GM18873 (cell line): ENCODE data around the gene DDAH1.

Experiments
- ATAC-seq: cut with Tn5 transposase; IDR thresholded peaks from one replicate; pipeline ENCODE4 v1.9.1; 2021; ENCODE audit warnings: mild to moderate bottlenecking, moderate library complexity, moderate number of reproducible peaks; ENCODE audit not compliant: unreplicated experiment, low FRiP score

Gene DDAH1

DNA sequence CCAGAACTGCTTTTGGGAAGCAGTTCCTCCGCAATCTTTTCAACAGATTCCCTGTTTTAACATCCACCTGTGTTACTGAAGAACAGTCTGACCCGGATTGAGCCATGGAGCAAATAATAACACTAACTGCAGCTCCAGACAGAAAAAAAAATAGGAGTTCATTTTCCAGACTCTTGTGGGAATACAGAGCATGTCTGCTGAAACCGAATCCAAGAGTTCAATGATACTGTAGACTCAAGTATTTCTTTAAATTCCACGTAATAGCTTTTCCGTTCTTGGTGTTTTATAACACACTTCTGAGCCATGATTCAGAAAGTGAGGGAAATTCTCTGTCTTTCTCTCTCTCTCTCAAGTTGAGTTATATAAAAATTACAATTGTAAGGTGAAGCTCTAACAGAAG, 60.6 kb downstream of the DDAH1 start:
- ATAC-seq = no peak

DNA sequence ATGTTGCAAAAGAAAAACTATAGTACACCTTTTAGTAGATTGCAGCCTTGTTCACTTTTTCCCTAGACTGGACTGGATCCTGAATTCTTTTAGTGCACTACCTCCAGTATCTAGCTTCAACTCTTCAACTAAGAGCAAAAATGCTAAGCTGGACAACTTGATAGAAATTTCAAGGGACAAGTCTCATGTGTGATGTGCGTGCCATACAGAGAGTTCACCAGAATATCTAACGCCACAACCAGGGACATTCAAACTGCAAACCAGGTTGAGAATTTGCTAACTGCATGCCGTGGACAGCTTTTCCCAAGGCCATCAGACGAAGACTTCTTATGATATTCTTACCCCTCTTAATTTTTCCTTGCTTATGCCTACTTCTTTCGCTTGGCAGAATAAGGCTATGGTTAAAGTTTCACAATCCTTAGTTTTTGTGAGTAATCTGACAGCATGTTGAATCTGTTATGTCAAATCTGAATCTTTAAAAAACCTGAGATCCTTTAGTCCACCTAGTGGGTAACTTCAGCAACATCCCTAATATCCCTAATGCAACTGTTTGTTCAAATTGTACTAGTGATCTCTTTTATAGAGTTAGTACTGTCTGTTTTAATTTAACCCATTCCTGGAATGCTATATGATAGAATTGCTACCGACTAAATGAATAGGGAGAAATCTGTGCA, 66.4 kb downstream of the DDAH1 start:
- no peak for ATAC-seq

DNA sequence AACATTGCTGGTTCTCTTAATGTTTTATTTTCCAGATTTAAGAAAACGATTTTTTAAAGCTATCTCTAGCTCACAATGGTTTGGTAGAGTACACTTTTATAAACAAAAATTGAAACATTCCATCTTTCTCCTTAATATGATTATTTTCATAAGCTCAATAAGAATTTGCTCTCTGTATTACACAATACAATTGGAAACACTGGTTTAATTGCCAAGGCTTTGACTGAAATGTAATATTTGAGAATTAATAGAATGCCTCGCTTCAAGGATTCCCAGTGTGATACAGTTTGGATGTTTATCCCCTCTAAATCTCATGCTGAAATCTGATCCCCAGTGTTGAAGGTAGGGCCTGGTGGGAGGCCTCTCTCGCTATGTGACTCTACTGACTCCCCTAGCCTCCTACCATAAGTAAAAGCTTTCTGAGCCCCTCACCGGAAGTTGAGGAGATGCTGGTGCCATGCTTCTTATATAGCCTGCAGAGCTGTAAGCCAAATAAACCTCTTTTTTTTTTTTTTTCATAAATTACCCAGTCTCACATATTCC, 67.4 kb downstream of the DDAH1 start:
- no peak for ATAC-seq

DNA sequence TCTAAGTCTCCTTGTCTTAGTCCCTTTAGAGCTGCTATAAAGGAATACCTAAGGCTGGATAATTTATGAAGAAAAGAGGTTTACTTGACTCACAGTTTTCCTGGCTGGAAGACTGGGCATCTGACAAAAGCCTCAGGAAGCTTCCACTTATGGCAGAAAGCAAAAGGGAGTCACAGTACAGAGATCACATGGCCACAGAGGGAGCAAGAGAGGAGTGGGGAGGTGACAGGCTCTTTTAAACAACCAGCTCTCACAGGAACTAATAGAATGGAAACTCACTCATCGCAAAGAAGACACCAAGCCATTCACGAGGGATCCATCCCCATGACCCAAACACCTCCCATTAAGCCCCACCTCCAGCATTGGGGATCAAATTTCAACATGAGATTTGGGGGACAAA, 68.8 kb downstream of the DDAH1 start:
- ATAC-seq = no peak

DNA sequence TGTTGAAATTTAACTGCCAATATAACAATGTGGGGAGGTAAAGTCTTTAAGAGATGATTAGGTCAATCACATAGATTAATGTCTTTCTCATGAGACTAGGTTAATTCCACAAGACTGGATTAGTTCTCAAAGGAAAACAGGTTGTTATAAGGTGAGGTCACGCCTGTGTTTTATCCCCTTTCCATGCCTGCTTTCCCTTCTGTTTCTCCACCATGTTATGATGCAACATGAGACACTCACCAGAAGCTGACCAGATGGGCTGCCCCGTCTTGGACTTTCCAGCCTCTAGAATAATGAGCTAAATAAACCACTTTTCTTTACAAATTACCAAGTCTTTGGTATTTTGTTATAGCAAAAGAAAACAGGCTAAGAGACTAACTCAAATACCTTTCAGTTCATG, 70.8 kb downstream of the DDAH1 start:
- ATAC-seq = no peak

DNA sequence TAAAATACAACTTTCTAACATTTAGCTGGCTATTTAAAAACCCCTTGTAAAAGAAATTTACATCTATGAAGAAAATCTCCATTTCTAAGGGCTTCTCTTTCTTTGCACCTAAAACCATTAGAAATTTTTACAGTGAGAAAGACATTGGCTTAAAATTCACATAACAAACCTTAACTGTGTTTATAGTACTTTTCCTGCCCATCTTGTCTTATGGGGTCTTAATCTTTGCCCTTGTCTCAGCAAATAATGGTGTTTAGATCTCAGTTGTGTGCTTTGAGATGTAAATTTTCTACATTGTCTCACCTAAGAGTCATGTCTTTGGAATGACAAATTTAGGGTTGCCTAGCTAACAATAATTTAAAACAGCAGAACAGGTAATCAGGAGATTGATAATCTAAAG, 71.5 kb downstream of the DDAH1 start:
- ATAC-seq = no peak

DNA sequence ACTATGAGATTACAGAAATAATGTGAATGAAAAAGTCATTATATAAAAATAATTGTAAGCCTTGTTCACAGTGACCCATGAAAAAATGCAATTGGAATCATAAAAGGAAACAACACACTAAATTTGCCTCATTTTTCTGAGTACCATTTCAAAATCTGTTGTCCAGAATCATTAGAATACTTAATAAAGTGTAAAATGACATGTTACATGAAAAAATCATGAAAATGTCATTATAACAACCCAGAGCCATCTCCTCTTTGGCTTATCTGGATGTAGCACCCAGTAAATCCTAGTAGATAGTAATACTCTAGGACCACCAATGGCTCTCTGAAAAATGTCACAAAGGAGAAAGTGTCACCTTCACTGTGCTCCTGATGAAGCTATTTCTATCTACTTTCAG, 76.5 kb downstream of the DDAH1 start:
- no peak for ATAC-seq

DNA sequence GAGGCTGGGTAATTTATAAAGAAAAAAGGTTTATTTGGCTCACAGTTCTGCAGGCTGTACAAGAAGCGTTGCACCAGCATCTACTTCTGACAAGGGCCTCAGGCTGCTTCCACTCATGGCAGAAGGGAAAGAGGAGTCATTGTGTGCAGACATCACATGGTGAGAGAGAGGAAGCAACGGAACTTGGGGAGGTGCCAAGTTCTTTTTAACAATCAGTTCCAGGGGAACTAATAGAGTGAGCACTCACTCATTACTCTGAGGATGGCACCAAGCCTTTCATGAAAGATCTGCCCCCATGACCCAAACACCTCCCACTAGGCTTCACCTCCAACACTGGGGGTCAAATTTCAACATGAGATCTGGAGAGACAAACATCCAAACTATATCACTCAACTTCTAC, 77.2 kb downstream of the DDAH1 start:
- no peak for ATAC-seq

DNA sequence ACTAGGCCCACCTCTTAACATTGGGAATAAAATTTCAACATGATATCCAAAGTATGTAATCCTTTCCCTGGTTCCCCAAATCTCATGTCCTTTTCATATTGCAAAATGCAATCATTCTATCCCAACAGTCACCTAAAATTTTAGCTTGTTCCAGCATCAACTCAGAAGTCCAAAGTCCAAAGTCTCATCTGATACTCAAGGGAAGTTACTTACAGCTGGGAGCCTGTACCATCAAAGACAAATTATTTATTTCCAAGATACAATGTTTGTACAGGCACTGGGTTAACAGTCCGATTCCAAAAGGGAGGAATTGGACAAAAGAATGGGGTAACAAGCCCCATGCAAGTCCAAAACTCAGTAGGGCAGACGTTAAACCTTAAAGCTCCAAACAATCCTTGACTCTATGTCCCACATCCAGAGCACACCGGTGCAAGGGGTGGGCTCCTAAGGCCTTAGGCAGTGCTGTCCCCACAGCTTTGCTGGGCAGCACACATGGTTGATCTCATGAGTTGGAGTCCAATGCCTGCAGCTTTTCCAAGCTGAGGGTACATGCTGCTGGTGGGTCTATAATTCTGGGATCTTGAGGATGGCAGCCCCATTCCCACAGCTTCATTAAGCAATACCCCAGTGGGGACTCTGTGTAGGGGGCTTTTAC, 78.8 kb downstream of the DDAH1 start:
- ATAC-seq = no peak

DNA sequence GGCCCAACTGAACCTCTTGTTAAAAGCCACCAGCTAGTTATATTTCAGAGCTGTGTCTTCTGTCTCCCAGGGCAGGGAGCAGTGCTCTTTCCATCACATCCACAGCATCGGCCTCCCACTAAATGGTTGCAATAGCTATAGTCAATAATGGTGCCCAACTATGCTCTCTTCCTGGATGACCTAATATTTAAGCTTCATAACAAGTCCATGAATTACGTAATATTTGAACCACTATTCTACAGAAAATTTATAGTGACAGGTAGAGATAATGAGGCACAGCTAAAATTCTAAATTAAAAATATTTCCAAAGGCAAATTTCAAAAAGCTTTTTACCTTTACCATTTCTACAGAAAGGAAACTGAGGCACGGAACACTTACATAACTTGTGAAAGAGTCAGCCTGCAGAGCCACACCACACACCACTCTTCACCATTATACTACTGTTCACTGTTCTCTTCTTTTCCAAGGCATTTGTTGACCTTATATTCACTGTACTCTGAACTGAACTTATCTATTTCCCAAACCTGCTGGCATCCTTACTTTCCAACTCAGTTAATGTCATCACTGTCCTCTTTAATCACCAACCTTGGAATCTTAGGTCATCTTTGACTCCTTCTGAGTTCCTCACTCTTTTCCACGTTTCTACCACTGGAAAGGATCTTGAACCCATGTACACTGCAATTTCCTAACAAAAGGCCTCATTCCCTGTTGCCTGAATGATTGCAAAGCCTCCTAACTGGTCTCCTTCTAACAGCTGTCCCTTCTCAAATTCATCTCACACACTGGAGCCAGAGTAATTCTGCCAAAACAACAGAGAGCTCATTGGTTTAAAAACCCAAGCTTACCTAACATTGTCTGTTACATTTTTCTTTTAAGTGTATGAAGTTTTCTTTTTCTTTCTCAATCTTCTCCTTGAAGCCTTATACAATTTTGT, 85.5 kb downstream of the DDAH1 start:
- ATAC-seq = no peak

DNA sequence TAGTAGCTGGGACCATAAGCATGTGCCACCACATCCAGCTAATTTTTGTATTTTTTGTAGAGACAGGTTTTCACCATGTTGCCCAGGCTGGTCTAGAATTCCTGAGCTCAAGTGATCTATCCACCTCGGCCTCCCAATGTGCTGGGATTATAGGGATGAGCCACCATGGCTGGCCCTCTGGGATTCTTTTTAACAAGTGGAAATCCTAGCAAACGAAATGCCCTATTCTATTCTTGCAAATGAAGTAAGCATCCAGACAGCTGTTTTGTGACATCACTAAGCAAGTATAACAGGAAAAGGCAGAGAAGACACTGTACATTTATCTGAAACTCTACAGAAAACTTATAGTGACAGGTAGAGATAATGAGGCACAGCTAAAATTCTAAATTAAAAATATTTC, 86.4 kb downstream of the DDAH1 start:
- no peak for ATAC-seq

DNA sequence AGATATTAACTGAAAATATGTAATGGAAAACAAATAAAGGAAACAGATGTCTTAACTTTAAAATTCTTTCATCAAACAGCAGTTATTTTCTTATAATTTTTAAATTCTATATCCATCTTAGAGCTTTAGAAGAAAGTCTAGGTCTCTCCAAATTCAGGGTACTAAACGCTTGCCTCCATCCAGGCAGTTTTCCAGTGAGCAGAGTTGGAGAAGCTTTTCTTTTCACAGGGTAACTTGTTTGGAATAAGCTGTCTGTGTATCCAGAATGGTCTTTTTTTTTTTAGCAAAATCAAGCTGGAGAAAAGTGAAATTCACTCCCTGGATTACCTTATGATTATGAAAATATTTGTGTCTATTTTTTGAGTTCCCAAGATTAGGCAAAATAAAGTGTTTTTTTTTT, 88.6 kb downstream of the DDAH1 start:
- no peak for ATAC-seq

DNA sequence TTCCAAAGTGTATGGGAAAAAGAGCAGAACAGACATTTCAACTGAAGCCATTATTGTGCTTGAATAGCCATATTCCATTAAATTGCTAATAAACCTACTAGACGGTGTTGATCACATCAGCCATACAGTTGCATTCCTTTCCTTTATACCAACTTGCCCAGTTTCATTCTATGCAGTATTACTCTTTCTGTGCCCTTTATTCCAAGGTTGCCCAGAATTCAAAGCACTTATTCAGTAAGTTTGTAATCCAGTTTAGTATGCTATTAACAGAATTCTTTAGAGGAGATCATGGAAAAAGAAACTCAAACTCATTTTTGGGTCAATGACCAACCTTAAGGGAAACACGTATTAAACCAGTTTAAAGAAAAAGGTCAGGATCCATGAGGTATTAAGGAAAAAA, 89.5 kb downstream of the DDAH1 start:
- ATAC-seq = no peak

DNA sequence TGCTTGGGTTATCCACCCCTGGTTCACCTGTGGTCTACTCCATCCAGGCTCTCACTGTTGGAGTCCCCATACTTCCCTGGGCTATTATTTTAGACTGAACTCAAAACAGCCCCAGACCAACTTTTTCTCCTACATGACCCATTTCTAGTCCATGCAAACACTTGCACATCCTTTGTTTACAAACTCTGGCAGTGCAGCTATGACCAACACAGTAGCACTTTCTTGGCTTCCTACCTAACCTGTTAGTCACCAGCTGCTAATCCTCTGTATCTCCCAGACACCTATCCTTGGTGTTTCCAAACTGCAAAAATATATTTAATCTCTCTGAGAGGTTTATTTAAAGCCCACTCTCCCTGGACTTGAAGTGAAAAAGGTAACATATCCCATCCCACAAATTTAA, 90.8 kb downstream of the DDAH1 start:
- ATAC-seq = no peak

DNA sequence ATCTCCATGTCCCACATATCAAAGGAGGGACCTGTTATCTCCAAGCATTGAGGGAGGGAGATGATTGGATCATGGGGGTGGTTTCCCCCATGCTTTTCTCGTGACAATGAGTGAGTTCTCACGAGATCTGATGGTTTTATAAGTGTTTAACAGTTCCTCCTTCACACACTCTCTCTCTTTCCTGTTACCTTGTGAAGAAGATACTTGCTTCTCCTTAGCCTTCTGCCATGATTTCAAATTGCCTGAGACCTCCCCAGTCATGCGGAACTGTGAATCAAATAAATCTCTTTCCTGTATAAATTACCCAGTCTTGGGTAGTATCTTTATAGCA, 91.6 kb downstream of the DDAH1 start:
- ATAC-seq = no peak

DNA sequence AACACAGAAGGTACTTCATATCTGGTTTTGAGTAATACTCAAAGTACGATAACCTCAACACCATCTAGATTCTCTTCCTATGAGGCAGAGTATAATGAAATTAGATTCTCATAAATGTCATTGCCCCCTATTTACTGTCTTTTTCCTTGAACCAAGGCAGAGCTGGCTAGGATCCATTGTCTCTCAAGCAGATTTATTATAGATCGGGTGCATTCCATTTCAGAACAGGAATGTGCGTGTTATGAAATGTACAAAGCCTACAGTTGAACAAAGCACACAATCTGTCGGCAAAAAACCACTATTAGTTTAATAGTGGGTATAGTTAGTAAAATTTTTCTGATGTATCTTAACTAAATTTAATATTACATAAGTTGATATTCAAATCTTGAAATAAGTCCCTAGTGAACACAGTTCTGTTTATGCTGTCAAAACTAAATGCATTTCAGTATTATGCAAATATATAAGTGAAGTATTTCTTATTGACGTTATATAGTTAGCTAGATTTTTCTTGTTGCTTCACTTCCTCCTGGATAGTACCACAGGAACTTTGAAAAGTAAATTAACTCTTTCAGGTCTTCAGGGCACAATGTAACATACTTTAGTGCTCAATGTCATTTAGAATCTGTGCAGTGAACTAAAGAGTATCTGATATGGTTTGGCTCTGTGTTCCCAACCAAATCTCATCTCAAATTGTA, 92.1 kb downstream of the DDAH1 start:
- ATAC-seq = no peak

DNA sequence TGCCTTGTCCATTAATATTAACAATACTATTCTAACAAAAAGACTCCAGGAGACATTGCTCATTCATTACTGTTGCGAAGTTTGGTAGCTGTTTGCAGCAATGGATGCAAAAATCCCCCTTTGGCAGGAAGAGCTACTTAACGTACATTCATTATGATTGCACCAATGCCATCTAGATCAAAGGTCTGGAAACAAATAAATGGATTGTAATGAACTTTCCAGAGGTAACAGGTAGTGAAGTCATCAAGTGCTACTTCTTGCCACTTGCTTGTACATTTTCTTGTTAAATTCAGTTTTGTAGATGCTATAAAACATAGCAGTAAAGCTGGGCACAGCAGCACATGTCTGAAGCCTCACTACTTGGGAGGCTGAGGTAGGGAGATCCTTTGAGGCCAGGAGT, 93.9 kb downstream of the DDAH1 start:
- ATAC-seq = no peak

DNA sequence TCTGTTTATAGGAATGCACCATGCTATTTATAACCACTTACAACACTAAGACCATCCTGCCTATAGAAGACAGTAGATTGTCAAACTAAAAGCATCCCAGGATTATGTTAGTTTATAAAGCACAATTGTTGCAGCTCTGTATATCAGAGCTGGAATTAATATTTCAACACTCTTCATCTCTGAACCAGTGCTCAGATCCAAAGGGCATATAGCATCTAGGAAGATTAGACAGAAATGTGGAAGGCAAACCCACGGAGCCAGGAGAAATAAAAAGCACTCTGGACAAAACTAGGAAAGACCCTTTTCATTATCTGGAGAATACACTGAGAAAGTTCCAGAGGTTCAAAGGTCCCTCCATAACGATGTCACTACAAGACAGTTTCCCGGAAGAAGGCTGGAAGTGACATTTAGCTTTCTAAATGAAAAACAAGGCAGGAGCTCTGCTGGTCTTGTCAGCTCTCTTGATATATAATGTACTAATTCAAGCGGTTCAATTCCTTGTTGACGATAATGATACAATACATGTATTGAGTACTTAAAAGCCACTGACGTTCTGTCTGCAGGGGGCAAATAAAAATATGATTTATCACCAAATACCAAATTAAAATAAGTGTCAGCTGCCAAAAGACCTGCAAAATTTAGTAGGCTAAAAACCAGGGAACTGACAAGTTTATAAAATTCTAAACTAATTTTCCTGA, 96.7 kb downstream of the DDAH1 start:
- no peak for ATAC-seq

DNA sequence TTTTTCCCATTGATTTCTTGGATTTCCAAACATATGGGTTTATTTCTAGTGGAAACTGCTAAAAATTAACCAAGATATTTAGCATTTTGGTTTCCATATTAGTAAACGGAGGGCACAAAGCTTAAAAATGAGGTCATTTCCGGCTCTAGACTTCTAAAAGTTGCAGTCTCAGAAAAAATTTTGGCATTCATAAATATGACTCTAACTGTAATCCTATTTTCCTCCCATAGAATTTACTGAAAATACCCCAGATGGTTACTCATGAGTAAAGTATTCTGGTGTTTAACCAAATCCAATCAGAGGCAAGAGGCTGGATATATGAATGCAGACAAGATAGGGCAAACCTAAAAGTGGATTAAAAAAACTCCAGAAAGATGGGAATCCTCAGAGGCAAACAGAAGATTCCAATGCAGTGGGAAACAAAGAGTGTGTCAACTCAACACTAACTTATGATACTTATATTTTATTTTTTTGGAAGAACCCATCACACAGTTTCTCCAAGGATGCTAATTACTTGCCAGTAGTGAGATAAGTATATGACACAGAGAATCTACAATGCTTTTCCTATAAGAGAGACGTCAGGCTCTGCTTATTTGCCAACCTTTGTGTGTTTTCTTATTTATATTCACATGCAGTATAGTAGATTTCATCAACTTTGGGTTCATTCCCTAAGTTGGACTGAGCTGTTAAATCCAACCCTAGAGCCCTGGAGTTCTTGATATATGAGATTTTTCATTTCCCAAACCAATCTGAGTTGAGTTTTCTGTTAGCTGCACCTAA, 98.4 kb downstream of the DDAH1 start:
- ATAC-seq = no peak
